HG03571 (cell line): ENCODE results near the gene PROSER1.
"Not testable (repeated sequence)": the region's sequence is repeated elsewhere in the genome, so short reads cannot be mapped to it uniquely, and the experiment has no call there.

ENCODE experiments used
- ATAC-seq: cut with Tn5 transposase; IDR thresholded peaks from one replicate; pipeline ENCODE4 v1.9.1; 2021; ENCODE audit not compliant: unreplicated experiment

The PROSER1 gene

GRCh38 chr13:39037880-39038568, at the start of gene PROSER1, which contains the start of gene NHLRC3:
Gene PROSER1 (minus strand): TSS chr13:39038089. CDS start chr13:39037242, 847 bp downstream.
Gene NHLRC3 (plus strand): TSS chr13:39038456. CDS start chr13:39038640, 184 bp downstream.
- ATAC-seq: peak; percentile 74

DNA sequence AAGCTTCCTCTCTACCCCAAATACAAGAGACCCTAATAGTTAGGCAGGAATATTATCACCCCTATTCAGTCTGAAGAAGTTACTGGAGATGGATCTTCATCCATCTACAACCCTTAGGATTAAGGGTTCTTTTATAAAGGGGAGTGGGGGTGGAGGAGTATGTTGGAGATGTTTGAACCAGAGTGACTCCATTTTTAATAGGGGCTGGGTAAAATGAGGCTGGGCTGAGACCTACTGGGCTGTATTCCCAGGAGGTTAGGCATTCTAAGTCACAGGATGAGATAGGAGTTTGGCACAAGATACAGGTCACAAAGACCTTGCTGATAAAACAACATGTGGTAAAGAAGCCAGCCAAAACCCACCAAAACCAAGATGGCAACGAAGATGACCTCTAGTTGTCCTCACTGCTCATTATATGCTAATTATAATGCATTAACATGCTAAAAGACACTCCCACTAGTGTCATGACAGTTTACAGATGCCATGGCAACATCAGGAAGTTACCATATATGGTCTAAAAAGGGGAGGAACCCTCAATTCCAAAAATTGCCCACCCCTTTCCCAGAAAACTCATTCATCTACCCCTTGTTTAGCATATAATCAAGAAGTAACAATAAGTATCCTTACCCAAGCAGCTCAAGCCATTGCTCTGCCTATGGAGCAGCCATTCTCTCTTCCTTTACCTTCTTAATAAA, 48.5 kb upstream of the PROSER1 start:
- not testable (repeated sequence) for ATAC-seq

DNA sequence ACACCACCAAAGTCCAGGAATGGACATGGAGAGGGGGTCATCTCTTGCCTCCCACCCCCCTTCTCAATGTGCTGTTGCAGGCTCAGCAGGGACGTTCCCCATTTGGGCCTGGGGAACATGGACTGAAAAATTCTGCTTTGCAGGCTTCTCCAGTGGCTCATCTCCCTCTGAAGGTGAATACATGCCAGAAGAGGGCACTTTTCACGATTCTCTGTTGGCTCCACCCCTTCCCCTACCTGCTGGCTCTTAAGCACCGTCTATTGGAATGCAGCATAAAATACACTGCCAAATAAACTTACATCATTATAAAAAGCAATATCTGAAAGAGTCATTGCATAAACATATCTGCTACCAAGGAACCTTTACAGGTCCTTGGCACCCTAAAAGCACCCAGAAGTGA, 36.1 kb upstream of the PROSER1 start:
- ATAC-seq: no peak

- ATAC-seq: no peak
These were observed 35.0 kb upstream of the PROSER1 start for GRCh38 chr13:39072842-39073241.

- no peak for ATAC-seq
These were observed 24.1 kb upstream of the PROSER1 start for GRCh38 chr13:39062004-39062403.

DNA sequence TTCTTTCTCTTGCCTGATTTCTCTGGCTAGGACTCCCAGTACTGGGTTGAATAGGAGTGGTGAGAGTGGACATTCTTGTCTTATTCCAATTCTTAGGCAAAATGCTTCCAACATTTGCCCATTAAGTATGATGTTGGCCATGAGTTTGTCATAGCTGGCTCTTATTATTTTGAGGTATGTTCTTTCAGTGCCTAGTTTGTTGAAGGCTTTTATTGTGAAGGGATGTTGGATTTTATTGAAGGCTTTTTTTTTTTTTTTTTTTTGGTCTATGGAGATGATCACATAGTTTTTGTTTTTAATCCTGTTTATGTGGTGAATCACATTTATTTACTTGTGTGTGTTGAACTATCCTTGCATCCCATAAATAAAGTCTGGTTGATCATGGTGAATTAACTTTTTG, 20.2 kb upstream of the PROSER1 start:
- no peak for ATAC-seq

DNA sequence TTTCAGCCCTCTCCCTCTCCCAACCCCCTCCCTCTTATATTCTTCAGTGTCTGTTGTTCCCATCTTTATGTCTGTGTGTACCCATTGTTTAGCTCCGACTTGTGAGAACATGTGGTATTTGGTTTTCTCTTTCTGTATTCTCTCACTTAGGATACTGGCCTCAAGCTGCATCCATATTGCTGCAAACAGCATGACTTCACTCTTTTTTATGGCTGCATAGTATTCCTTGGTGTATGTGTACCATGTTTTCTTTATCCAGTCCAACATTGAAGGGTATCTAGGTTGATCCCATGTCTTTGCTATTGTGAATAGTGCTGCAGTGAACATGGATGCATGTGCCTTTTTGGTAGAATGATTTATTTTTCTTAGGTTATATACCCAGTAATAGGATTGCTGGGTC, 18.1 kb upstream of the PROSER1 start:
- no peak for ATAC-seq

DNA sequence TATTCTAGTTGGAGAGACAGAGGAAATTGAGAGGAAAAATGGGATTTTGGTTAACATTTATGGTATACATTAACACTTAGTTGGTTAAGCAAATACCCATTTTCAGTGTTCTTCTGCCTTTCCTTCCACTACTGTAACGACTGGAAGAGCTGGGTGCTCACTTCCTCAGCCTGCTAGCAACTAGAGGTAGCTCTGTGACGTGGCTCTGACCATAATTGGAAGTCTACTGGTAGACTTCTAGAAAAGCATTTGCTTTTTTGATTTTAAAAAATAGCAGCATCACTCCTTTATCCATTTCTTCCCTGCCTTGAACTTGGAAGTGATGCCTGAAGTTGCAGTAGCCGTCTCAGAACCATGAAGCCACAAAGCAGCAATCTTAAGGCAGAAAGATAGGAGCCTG, 16.2 kb upstream of the PROSER1 start:
- ATAC-seq: no peak

DNA sequence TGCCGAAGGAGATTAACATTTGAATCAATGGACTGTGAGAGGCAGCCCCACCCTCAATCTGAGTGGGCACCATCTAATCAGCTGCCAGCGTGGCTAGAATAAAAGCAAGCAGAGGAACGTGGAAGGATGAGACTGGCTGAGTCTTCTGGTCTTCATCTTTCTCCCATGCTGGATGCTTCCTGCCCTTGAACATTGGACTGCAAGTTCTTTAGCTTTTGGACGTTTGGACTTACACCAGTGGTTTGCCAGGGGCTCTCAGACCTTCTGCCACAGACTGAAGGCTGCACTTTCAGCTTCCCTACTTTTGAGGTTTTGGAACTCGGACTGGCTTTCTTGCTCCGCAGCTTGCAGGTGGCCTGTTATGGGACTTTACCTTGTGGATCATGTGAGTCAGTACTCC, 15.1 kb upstream of the PROSER1 start:
- no peak for ATAC-seq

- no peak for ATAC-seq
These were observed 13.3 kb upstream of the PROSER1 start for GRCh38 chr13:39051157-39051556.

DNA sequence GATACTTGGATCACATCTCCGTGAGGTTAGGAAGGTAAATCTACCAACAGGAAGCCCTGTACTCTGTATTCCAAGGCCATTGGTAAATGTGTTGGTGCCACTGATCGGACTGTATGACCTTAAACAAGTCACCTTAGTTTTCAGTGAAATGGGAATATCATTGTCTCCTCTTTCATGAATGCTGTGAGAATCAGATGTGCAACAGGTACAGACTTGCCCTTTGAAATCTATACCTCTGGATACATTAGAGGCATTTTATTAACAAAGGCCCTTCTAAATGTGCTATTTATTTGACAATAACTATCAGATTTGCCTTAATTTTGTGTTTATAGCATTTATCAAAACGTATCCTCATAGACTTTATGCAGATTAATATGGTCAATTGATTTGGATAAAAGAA, 11.4 kb upstream of the PROSER1 start:
- no peak for ATAC-seq

- ATAC-seq: no peak
These were observed 10.9 kb upstream of the PROSER1 start for GRCh38 chr13:39048806-39049205.

DNA sequence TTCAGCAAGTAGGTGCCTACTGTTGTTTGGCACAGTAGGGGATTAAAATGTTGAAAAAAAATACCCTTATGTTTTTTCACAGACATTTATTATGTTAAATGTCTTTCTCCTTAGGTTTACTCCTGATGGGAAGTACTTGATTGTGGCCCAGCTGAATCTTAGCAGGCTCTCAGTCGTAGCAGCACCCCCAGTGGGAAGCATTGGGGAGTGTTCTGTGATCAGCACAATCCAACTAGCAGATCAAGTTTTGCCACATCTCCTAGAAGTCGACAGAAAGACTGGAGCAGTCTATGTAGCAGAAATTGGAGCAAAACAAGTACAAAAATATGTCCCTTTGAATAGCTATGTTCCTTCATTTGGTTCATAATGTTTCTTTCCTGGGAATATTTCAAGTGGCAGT, 9.7 kb upstream of the PROSER1 start:
- ATAC-seq: no peak

DNA sequence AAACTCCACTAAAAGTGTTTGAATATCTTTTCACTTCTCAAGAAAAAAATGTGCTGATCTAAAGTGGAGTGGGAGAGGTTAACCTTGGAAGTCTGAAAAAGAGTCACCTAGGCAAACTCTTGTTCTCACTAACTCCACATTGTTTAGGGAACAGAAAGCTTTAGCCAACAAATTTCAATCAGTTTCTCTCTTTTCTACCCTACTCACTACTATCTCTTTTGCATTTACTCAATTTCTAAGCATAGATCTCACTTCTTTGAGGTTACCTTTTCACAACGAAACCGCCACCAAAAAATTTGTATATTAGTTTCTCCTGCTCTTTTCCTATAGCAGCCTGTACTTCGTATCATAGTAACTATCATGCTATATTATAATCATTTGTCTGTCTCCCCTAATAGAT, 6.6 kb upstream of the PROSER1 start:
- ATAC-seq: no peak

- no peak for ATAC-seq
These were observed 2.3 kb upstream of the PROSER1 start for GRCh38 chr13:39040206-39040605.

- ATAC-seq: no peak
These were observed 1.2 kb upstream of the PROSER1 start for GRCh38 chr13:39039041-39039440.

DNA sequence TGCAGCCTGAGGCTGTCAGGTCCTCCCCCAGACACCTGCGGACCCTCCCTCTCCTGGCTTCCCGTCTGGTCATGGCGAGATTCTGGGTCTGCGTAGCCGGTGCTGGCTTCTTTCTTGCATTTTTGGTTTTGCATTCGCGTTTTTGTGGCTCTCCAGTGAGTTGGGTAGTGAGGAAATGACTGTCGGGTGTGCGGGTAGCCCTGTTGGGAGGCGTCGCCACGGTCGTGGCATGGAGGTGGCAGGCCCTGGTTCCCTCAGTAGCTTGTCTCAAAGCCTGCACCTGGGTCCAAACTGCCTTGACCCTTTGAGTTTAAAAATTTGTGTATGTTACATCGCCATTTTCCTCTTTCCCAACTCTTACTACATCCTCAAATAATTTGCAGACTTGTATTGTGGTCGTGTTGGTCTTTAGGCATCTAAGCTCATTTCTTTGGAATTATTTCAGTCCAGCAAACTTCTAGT, 711 bp upstream of the PROSER1 start:
- ATAC-seq: peak; percentile 24

DNA sequence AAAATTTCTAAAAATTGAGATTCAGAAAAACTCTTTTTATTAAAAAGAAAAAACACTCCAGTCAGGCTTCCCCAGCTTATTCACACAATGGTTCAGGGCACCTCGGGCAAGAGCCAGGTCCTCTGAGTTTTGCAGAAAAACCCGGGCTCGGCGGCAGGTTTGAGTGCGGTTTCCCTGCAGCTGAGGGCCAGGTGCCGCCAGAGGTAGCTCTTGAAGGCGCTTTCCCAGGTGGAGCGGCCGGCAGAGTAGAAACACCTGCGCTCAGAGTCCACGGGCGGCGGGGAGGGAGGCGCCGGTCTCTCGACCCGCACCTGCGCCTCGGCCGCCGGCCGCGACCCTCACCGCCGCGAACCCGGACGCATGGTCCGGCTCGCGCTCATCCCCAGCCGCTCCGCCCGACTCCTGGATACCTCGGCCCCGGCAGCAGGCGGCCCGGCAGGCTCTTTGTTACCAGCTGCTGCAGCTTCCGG, 444 bp downstream of the PROSER1 start:
- peak; percentile 22 for ATAC-seq

- no peak for ATAC-seq
These were observed 1.7 kb downstream of the PROSER1 start for GRCh38 chr13:39036212-39036611.

- ATAC-seq: no peak
These were observed 2.1 kb downstream of the PROSER1 start for GRCh38 chr13:39035799-39036198.

DNA sequence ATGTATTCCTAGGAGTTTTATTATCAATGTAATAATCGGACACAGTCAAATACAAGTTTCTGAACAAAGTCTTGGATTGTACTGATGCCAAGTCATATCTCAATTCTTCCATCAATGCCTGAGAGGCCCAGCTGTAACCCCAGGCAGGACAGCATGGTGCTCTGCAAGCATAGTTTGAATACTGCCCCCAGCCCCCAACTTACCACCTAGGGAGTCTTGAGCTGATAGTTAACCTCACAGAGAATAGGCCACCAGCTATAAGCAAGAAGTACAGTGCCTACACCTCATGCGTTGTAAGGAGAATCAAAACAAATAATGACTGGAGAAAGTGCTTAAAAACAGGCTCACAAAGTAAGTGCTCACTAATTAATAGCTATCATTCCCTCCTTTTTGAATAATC, 2.7 kb downstream of the PROSER1 start:
- no peak for ATAC-seq

DNA sequence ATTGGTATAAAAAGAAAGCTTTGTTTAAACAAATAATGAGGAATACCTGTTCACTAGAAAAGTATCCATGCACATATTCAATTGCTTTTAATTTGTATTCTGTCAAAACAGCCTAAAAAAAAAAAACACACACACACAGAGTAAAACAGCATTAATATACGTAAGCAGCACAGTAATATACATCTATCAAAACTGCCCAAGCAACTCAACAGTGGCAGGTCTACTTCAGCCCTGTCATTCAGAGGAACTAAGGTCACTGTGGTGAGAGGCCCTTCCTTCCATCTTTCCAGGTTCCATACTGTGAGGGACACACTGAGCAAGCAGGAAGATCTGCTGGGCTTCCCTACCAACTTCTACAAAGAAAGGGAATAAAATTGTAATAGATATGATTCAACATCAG, 3.8 kb downstream of the PROSER1 start:
- no peak for ATAC-seq
